ENCODE results near the gene MESP2. TPM values are rescaled to one million over a fixed set of nuclear protein-coding genes. Genes with fewer than 3 reads are reported as not detected.
"Not testable (repeated sequence)": the region's sequence is repeated elsewhere in the genome, so short reads cannot be mapped to it uniquely, and the experiment has no call there.

The MESP2 gene
- total RNA-seq, 1 experiment from 2014 or later = 0.70 TPM

GRCh38 chr15:89785064-89785773 lies 9.1 kb downstream of the MESP2 start:
- BruUV-seq (replicated peaks) = no TSS peak
- Mint-ChIP-seq H3K4me1 (ENCODE audit: low read depth, unreplicated experiment) (peaks cover 24% of the 10 kb centered on the region), H3K36me3 (ENCODE audit: insufficient read depth, unreplicated experiment) (peaks cover 7% of the 10 kb centered on the region), H3K9me3 (ENCODE audit: unreplicated experiment) (peaks cover 9% of the 10 kb centered on the region), H3K4me3 (ENCODE audit: unreplicated experiment) (peak overlapping the region; percentile 51), H3K27me3 (ENCODE audit: insufficient read depth, unreplicated experiment) (no peaks in the 10 kb centered on the region), H3K27ac (ENCODE audit: unreplicated experiment) (peak overlapping the region; percentile 68)
- Histone ChIP-seq H3K9me3 (peaks cover 10% of the 10 kb centered on the region; the same call in 1 of the 2 replicates), H3K27me3 (replicated peaks; ENCODE audit: control insufficient read depth, insufficient read depth, low read length) (no peaks in the 10 kb centered on the region), H3K4me3 (ENCODE audit: low read depth, low read length) (no peak overlapping the region), H3K36me3 (ENCODE audit: control insufficient read depth, insufficient read depth, low read length) (no peaks in the 10 kb centered on the region; the same call in 1 of the 2 replicates), H3K4me1 (peaks cover 61% of the 10 kb centered on the region)
- peak; percentile 79 to 92 for DNase-seq
- CTCF ChIA-PET = interaction anchor here (1.0 kb wide), 2 partner anchors 24 to 90 kb away, joined by 3 to 5 read pairs; no protein-coding TSS in a partner anchor
- no peak for TF ChIP-seq CTCF (IDR thresholded peaks at IDR 0.05; ENCODE audit: insufficient read depth in 1 of 2, low read depth in 1 of 2, low read length in 1 of 2, severe bottlenecking in 1 of 2, unreplicated experiment in 1 of 2)
- intact Hi-C loops (cut with micrococcal nuclease; ENCODE audit: unreplicated experiment) = no loop called here
- POLR2A ChIA-PET = no interaction called here

GRCh38 chr15:89785774-89786140 lies 9.6 kb downstream of the MESP2 start:
- Histone ChIP-seq H3K27me3 (replicated peaks; ENCODE audit: control insufficient read depth, insufficient read depth, low read length) (no peaks in the 10 kb centered on the region), H3K36me3 (ENCODE audit: control insufficient read depth, insufficient read depth, low read length) (no peaks in the 10 kb centered on the region; the same call in 1 of the 2 replicates), H3K4me1 (peaks cover 55% of the 10 kb centered on the region), H3K9me3 (peaks cover 10% of the 10 kb centered on the region; the same call in 1 of the 2 replicates), H3K4me3 (ENCODE audit: low read depth, low read length) (no peak overlapping the region)
- no peaks in the 10 kb centered on the region for H3K27me3 Mint-ChIP-seq (ENCODE audit: insufficient read depth, unreplicated experiment)
- H3K9me3 Mint-ChIP-seq (ENCODE audit: unreplicated experiment) = peaks cover 9% of the 10 kb centered on the region
- no TSS peak for BruUV-seq (replicated peaks)
- TF ChIP-seq CTCF (IDR thresholded peaks at IDR 0.05; ENCODE audit: insufficient read depth in 1 of 2, low read depth in 1 of 2, low read length in 1 of 2, severe bottlenecking in 1 of 2, unreplicated experiment in 1 of 2) = no peak
- peak overlapping the region; percentile 68 for H3K27ac Mint-ChIP-seq (ENCODE audit: unreplicated experiment)
- DNase-seq = no peak
- H3K36me3 Mint-ChIP-seq (ENCODE audit: insufficient read depth, unreplicated experiment) = peaks cover 7% of the 10 kb centered on the region
- intact Hi-C loops (cut with micrococcal nuclease; ENCODE audit: unreplicated experiment) = no loop called here
- CTCF ChIA-PET = interaction anchor here (1.0 kb wide), 2 partner anchors 25 to 89 kb away, joined by 3 to 5 read pairs; no protein-coding TSS in a partner anchor
- peak overlapping the region; percentile 51 for H3K4me3 Mint-ChIP-seq (ENCODE audit: unreplicated experiment)
- POLR2A ChIA-PET = no interaction called here
- H3K4me1 Mint-ChIP-seq (ENCODE audit: low read depth, unreplicated experiment) = peaks cover 19% of the 10 kb centered on the region

- BruUV-seq (replicated peaks) = no TSS peak
- POLR2A ChIA-PET = no interaction called here
- CTCF ChIA-PET = no interaction called here
- DNase-seq = no peak
- Histone ChIP-seq H3K4me1 (peaks cover 34% of the 10 kb centered on the region), H3K36me3 (ENCODE audit: control insufficient read depth, insufficient read depth, low read length) (peaks cover 1% of the 10 kb centered on the region; the same call in 1 of the 2 replicates), H3K9me3 (peaks cover 10% of the 10 kb centered on the region; the same call in 1 of the 2 replicates), H3K27me3 (replicated peaks; ENCODE audit: control insufficient read depth, insufficient read depth, low read length) (no peaks in the 10 kb centered on the region), H3K4me3 (ENCODE audit: low read depth, low read length) (no peak overlapping the region)
- Mint-ChIP-seq H3K4me3 (ENCODE audit: unreplicated experiment) (no peak overlapping the region), H3K9me3 (ENCODE audit: unreplicated experiment) (peaks cover 9% of the 10 kb centered on the region), H3K27me3 (ENCODE audit: insufficient read depth, unreplicated experiment) (no peaks in the 10 kb centered on the region), H3K27ac (ENCODE audit: unreplicated experiment) (no peak overlapping the region), H3K36me3 (ENCODE audit: insufficient read depth, unreplicated experiment) (peaks cover 7% of the 10 kb centered on the region), H3K4me1 (ENCODE audit: low read depth, unreplicated experiment) (peaks cover 14% of the 10 kb centered on the region)
- no peak for TF ChIP-seq CTCF (IDR thresholded peaks at IDR 0.05; ENCODE audit: insufficient read depth in 1 of 2, low read depth in 1 of 2, low read length in 1 of 2, severe bottlenecking in 1 of 2, unreplicated experiment in 1 of 2)
- intact Hi-C loops (cut with micrococcal nuclease; ENCODE audit: unreplicated experiment) = no loop called here
Measured at GRCh38 chr15:89787944-89788343, 11.8 kb downstream of the MESP2 start.

GRCh38 chr15:89788585-89788984 lies 12.5 kb downstream of the MESP2 start:
- H3K4me1 Mint-ChIP-seq (ENCODE audit: low read depth, unreplicated experiment) = peaks cover 10% of the 10 kb centered on the region
- CTCF ChIA-PET; BruUV-seq (replicated peaks); H3K27me3 Mint-ChIP-seq (ENCODE audit: insufficient read depth, unreplicated experiment); H3K27ac Mint-ChIP-seq (ENCODE audit: unreplicated experiment); intact Hi-C loops (cut with micrococcal nuclease; ENCODE audit: unreplicated experiment); H3K4me3 Mint-ChIP-seq (ENCODE audit: unreplicated experiment); POLR2A ChIA-PET; H3K4me3 ChIP-seq (ENCODE audit: low read depth, low read length); H3K36me3 Mint-ChIP-seq (ENCODE audit: insufficient read depth, unreplicated experiment); H3K9me3 Mint-ChIP-seq (ENCODE audit: unreplicated experiment); DNase-seq; H3K36me3 ChIP-seq (ENCODE audit: control insufficient read depth, insufficient read depth, low read length); H3K27me3 ChIP-seq (replicated peaks; ENCODE audit: control insufficient read depth, insufficient read depth, low read length): not testable (repeated sequence)
- Histone ChIP-seq H3K4me1 (peaks cover 27% of the 10 kb centered on the region), H3K9me3 (peaks cover 10% of the 10 kb centered on the region; the same call in 1 of the 2 replicates)

Measured in Caco-2 (cell line).